ENCODE measurements around the gene PM20D1.
A peak's percentile ranks its signal among the peaks of the same experiment; 100 is the strongest.
"Not testable (repeated sequence)": the region's sequence is repeated elsewhere in the genome, so short reads cannot be mapped to it uniquely, and the experiment has no call there.

The PM20D1 gene, protein sequence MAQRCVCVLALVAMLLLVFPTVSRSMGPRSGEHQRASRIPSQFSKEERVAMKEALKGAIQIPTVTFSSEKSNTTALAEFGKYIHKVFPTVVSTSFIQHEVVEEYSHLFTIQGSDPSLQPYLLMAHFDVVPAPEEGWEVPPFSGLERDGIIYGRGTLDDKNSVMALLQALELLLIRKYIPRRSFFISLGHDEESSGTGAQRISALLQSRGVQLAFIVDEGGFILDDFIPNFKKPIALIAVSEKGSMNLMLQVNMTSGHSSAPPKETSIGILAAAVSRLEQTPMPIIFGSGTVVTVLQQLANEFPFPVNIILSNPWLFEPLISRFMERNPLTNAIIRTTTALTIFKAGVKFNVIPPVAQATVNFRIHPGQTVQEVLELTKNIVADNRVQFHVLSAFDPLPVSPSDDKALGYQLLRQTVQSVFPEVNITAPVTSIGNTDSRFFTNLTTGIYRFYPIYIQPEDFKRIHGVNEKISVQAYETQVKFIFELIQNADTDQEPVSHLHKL

DNA sequence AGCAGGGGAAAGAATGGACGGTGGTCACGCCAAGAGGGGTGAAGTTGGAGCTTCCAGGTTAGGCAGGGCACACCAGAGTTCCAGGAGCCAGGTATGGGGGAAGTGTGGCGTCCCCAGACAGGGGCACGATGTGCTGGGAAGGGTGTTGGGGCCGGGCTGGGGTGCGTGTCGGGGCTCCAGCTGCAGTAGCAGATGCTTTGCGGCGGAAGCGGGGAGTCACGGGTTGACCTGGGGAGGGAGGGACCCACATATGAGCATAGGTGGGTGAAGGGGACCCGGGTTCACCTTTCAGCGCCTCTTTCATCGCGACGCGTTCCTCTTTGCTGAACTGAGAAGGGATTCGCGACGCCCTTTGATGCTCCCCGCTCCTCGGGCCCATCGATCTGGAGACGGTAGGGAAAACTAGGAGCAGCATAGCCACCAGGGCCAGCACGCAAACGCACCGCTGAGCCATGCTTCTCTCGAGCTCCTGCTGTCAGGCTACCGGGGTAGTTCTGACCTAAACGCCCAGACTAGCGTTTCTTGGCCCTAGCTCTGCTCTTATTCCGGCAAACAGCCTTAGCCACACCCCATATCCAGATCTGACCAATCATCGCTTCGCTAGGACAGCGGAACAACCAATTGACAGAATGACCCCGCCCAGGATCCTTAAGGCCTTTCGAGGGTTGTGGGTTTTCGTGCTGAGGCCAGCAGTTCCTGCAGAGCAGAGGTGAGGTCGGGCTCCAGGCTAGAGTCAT lies at the start of gene PM20D1:
PM20D1 (minus strand) TSS at position 514 of the 737 bp plus-strand sequence; CDS start at position 454, 60 bp downstream.
- DNase-seq: peak; percentile 67 to 70
- TF ChIP-seq POLR2A (IDR thresholded peaks at IDR 0.05; ENCODE audit: low read length): peak; percentile 43
- no peak for TF ChIP-seq GATA1 (IDR thresholded peaks at IDR 0.05; ENCODE audit: low read depth, low read length)

- no peak for DNase-seq
- TF ChIP-seq GATA1 (IDR thresholded peaks at IDR 0.05; ENCODE audit: low read depth, low read length) (no peak), POLR2A (IDR thresholded peaks at IDR 0.05; ENCODE audit: low read length) (no peak)
Measured at GRCh38 chr1:205896351-205896750, 46.4 kb upstream of the PM20D1 start.

- not testable (repeated sequence) for DNase-seq
Measured at GRCh38 chr1:205894119-205894518, 44.2 kb upstream of the PM20D1 start.

GRCh38 chr1:205892175-205892574 lies 42.2 kb upstream of the PM20D1 start:
- DNase-seq: peak in 1 of 2 experiments; percentile 11

GRCh38 chr1:205891481-205891880 lies 41.5 kb upstream of the PM20D1 start:
- DNase-seq: not testable (repeated sequence)

DNA sequence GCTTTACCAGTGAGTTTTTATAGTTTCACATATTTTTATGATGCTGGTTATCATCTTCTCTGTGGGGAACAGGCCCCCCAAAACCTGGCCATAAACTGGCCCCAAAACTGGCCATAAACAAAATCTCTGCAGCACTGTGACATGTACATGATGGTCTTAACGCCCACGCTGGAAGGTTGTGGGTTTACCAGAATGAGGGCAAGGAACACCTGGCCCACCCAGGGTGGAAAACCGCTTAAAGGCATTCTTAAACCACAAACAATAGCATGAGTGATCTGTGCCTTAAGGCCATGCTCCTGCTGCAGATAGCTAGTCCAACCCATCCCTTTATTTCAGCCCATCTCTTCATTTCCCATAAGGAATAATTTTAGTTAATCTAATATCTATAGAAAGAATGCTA lies 40.7 kb upstream of the PM20D1 start:
- DNase-seq: not testable (repeated sequence)

DNA sequence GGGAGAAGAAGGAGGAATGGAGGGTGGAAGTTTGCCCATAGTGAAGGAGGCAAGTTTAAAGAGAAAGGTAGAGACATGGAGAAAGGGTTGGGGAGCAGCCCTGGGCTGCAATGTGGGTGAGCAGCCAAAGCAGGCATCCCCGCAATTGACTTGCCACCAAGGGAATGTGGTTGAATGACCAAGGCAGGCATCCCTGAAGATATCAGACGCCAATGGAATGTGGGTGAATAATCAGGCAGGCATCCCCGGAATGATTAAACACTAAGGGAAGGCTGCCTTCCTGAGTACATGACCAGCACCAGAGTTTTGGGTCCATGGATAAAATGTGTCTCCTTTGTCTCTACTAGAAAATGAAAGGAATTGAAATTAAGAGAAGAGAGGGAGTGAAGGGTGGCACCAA lies 39.8 kb upstream of the PM20D1 start:
- DNase-seq: not testable (repeated sequence)

DNA sequence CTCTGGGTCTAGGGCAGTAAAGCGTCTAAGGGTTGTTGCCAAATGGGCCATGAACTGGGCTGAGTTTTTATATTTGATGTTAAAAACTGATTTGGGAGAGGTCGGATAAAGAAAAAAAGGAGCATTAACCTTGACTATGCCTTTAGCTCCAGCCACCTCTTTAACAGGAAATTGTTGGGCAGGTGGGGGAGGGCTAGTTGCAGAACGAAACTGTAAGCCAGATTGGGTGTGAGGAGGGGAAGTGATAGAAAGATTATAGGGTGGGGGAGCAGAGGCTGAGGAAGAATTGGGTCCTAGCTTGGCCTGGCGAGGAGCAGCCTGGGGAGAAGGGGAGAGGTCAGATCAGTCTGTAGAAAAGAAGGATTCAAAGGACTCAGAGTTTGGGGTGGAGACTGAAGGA lies 39.1 kb upstream of the PM20D1 start:
- DNase-seq: not testable (repeated sequence)

DNA sequence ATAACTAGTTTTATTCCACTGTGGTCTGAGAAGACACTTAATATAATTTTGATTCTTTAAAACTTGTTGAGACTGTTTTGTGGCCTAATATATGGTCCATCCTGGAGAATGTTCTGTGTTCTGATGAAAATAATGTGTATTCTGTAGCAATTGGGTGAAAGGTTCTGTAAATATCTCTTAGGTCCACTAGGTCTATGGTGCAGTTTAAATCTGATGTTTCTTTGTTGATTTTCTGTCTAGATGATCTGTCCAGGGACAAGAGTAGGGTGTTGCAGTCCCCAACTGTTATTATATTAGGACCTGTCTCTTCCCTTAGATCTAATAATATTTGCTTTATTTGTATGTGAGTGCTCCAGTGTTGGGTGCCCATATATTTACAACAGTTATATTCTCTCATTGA lies 33.9 kb upstream of the PM20D1 start:
- no peak for TF ChIP-seq POLR2A (IDR thresholded peaks at IDR 0.05; ENCODE audit: low read length)
- no peak for TF ChIP-seq GATA1 (IDR thresholded peaks at IDR 0.05; ENCODE audit: low read depth, low read length)
- DNase-seq: no peak

DNA sequence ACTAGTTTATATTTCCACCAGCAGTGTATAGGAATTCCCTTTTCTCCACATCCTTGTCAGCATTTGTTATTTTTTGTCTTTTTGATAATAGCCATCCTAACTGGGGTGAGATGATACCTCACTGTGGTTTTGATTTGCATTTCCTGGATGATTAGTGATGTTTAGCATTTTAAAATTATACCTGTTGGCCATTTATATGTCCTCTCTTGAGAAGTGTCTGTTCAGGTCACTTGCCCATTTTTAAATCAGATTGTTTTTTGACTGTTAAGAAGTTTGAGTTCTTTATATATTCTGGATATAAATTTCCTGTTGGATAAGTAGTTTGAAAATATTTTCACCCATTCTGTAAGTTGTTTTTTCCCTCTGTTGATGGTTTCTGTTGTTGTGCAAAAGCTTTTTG lies 31.0 kb upstream of the PM20D1 start:
- DNase-seq: no peak
- TF ChIP-seq POLR2A (IDR thresholded peaks at IDR 0.05; ENCODE audit: low read length): no peak
- no peak for TF ChIP-seq GATA1 (IDR thresholded peaks at IDR 0.05; ENCODE audit: low read depth, low read length)

GRCh38 chr1:205879974-205880373 lies 30.0 kb upstream of the PM20D1 start:
- no peak for TF ChIP-seq POLR2A (IDR thresholded peaks at IDR 0.05; ENCODE audit: low read length)
- no peak for TF ChIP-seq GATA1 (IDR thresholded peaks at IDR 0.05; ENCODE audit: low read depth, low read length)
- DNase-seq: no peak

DNA sequence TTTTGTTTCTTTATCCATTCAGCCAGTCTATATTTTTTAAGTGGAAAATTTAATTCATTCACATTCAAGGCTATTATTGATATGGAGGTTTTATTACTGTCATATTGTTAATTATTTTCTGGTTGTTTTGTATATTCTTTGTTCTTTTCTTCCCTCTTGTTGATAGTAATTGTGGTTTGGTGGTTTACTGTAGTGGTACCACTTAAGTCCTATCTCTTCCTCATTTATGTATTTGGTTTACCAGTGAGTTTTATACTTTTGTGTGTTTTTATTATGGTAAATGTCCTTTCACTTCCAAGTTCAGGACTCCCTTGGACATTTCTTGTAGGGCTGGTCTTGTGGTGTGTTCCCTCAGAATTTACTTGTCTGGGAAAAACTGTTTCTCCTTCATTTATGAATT lies 28.1 kb upstream of the PM20D1 start:
- DNase-seq: no peak
- no peak for TF ChIP-seq GATA1 (IDR thresholded peaks at IDR 0.05; ENCODE audit: low read depth, low read length)
- no peak for TF ChIP-seq POLR2A (IDR thresholded peaks at IDR 0.05; ENCODE audit: low read length)

DNA sequence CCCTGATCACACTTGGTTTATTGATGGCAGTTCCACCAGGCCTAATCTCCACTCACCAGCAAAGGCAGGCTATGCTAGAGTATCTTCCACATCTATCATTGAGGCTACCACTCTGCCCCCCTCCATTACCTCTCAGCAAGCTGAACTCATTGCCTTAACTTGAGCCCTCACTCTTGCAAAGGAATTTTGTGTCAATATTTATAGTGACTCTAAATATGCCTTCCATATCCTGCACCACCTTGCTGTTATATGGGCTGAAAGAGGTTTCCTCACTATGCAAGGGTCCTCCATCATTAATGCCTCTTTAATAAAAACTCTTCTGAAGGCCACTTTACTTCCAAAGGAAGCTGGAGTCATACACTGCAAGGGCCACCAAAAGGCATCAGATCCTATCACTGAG lies 23.2 kb upstream of the PM20D1 start:
- DNase-seq: not testable (repeated sequence)

GRCh38 chr1:205870236-205870635 lies 20.3 kb upstream of the PM20D1 start:
- no peak for DNase-seq
- TF ChIP-seq GATA1 (IDR thresholded peaks at IDR 0.05; ENCODE audit: low read depth, low read length): no peak
- no peak for TF ChIP-seq POLR2A (IDR thresholded peaks at IDR 0.05; ENCODE audit: low read length)

- TF ChIP-seq GATA1 (IDR thresholded peaks at IDR 0.05; ENCODE audit: low read depth, low read length): no peak
- no peak for TF ChIP-seq POLR2A (IDR thresholded peaks at IDR 0.05; ENCODE audit: low read length)
- DNase-seq: no peak
Measured at GRCh38 chr1:205861540-205861939, 11.6 kb upstream of the PM20D1 start.

Measured in erythroblast (primary cell).